GM12878 (cell line): ENCODE measurements around the gene DPP6.

Experiments
- BCL11A ChIP-seq: IDR thresholded peaks from 2 replicates; pipeline ENCODE4 v1.6.1; 2011; ENCODE audit warnings: low read depth, low read length
- CHD2 ChIP-seq: IDR thresholded peaks from 2 replicates; pipeline ENCODE4 v1.6.1; 2011; ENCODE audit warnings: low read depth, low read length, improper control_type of control experiment, borderline replicate concordance
- ESRRA ChIP-seq: IDR thresholded peaks from 2 replicates; pipeline ENCODE4 v1.6.1; 2012; ENCODE audit warnings: mild to moderate bottlenecking, low read length, improper control_type of control experiment
- MYC ChIP-seq: IDR thresholded peaks from 2 replicates; pipeline ENCODE4 v1.6.1; 2011; ENCODE audit warnings: mild to moderate bottlenecking, low read length, moderate library complexity, inconsistent platforms; ENCODE audit not compliant: insufficient read depth, insufficient replicate concordance, insufficient read length, severe bottlenecking
- POLR2A ChIP-seq: IDR thresholded peaks from 2 replicates; pipeline ENCODE4 v1.6.1; 2011; ENCODE audit warnings: low read depth, mild to moderate bottlenecking, low read length
- ZNF274 ChIP-seq: IDR thresholded peaks from one replicate; pipeline ENCODE4 v1.8.0; 2011; ENCODE audit not compliant: insufficient read length, insufficient read depth
- ZZZ3 ChIP-seq: IDR thresholded peaks from 2 replicates; pipeline ENCODE4 v1.6.1; 2011; ENCODE audit warnings: low read depth; ENCODE audit not compliant: control insufficient read depth, insufficient read length
- TF ChIP-seq, protein P1 (sequence below): fragments of 450-650 bp; IDR thresholded peaks from 2 replicates; pipeline ENCODE4 v1.6.1; 2016; ENCODE audit warnings: mild to moderate bottlenecking
- TF ChIP-seq, protein P2 (sequence below), 3 experiments: IDR thresholded peaks in 2 of 3; conservative IDR thresholded peaks in 1 of 3; 2 replicates each; pipeline ENCODE4 v1.5.1; 2011; ENCODE audit warnings: low read depth in 3 of 3, low read length in 3 of 3, mild to moderate bottlenecking in 3 of 3, control low read depth in 2 of 3, moderate library complexity in 2 of 3, inconsistent platforms in 1 of 3, mixed read lengths in 1 of 3; ENCODE audit not compliant: control insufficient read depth in 2 of 3, insufficient read depth in 1 of 3; ENCODE audit errors: extremely low read depth in 1 of 3
- TF ChIP-seq, protein P3 (sequence below): IDR thresholded peaks from 2 replicates; pipeline ENCODE4 v1.6.1; 2012; ENCODE audit warnings: low read depth, low read length, improper control_type of control experiment
- TF ChIP-seq, protein P4 (sequence below): fragments of 450-650 bp; formaldehyde crosslinking; IDR thresholded peaks from 2 replicates; pipeline ENCODE4 v1.4.0; 2022; ENCODE audit warnings: mild to moderate bottlenecking, moderate library complexity

- TF ChIP-seq ZNF274 (no peak), MYC (no peak), BCL11A (no peak), ESRRA (no peak), POLR2A (no peak), ZZZ3 (no peak), CHD2 (no peak)
- TF ChIP-seq, protein P1, sequence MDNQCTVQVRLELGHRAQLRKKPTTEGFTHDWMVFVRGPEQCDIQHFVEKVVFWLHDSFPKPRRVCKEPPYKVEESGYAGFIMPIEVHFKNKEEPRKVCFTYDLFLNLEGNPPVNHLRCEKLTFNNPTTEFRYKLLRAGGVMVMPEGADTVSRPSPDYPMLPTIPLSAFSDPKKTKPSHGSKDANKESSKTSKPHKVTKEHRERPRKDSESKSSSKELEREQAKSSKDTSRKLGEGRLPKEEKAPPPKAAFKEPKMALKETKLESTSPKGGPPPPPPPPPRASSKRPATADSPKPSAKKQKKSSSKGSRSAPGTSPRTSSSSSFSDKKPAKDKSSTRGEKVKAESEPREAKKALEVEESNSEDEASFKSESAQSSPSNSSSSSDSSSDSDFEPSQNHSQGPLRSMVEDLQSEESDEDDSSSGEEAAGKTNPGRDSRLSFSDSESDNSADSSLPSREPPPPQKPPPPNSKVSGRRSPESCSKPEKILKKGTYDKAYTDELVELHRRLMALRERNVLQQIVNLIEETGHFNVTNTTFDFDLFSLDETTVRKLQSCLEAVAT = no peak
- TF ChIP-seq, protein P2, sequence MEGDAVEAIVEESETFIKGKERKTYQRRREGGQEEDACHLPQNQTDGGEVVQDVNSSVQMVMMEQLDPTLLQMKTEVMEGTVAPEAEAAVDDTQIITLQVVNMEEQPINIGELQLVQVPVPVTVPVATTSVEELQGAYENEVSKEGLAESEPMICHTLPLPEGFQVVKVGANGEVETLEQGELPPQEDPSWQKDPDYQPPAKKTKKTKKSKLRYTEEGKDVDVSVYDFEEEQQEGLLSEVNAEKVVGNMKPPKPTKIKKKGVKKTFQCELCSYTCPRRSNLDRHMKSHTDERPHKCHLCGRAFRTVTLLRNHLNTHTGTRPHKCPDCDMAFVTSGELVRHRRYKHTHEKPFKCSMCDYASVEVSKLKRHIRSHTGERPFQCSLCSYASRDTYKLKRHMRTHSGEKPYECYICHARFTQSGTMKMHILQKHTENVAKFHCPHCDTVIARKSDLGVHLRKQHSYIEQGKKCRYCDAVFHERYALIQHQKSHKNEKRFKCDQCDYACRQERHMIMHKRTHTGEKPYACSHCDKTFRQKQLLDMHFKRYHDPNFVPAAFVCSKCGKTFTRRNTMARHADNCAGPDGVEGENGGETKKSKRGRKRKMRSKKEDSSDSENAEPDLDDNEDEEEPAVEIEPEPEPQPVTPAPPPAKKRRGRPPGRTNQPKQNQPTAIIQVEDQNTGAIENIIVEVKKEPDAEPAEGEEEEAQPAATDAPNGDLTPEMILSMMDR (IDR thresholded peaks at IDR 0.05 in 2 of 3, conservative IDR thresholded peaks at IDR 0.05 in 1 of 3; ENCODE audit: control insufficient read depth in 2 of 3, extremely low read depth in 1 of 3, insufficient read depth in 1 of 3, low read depth in 3 of 3, low read length in 3 of 3) = no peak
- TF ChIP-seq, protein P3, sequence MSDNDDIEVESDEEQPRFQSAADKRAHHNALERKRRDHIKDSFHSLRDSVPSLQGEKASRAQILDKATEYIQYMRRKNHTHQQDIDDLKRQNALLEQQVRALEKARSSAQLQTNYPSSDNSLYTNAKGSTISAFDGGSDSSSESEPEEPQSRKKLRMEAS = no peak
- TF ChIP-seq, protein P4, sequence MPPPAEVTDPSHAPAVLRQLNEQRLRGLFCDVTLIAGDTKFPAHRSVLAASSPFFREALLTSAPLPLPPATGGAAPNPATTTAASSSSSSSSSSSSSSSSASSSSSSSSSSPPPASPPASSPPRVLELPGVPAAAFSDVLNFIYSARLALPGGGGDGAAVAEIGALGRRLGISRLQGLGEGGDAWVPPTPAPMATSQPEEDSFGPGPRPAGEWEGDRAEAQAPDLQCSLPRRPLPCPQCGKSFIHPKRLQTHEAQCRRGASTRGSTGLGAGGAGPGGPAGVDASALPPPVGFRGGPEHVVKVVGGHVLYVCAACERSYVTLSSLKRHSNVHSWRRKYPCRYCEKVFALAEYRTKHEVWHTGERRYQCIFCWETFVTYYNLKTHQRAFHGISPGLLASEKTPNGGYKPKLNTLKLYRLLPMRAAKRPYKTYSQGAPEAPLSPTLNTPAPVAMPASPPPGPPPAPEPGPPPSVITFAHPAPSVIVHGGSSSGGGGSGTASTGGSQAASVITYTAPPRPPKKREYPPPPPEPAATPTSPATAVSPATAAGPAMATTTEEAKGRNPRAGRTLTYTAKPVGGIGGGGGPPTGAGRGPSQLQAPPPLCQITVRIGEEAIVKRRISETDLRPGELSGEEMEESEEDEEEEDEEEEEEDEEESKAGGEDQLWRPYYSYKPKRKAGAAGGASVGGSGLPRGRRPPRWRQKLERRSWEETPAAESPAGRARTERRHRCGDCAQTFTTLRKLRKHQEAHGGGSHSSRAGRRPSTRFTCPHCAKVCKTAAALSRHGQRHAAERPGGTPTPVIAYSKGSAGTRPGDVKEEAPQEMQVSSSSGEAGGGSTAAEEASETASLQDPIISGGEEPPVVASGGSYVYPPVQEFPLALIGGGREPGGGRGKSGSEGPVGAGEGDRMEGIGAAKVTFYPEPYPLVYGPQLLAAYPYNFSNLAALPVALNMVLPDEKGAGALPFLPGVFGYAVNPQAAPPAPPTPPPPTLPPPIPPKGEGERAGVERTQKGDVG = no peak
These were observed 235.2 kb downstream of the DPP6 start for GRCh38 chr7:154287356-154287755.
